ENCODE results near the gene NFYA.

Gene NFYA

GRCh38 chr6:41058783-41059181, 14.0 kb upstream of the NFYA start:
- TF ChIP-seq CTCF (IDR thresholded peaks at IDR 0.05; ENCODE audit: control insufficient read depth, insufficient read depth, low read depth, low read length, missing control alignments) = no peak
- no peak overlapping the region for H3K4me3 ChIP-seq (ENCODE audit: control insufficient read depth, low read depth, low read length)
- no peak for DNase-seq (ENCODE audit: low read depth)

GRCh38 chr6:41059556-41059955, 13.2 kb upstream of the NFYA start:
- no peak for DNase-seq (ENCODE audit: low read depth)
- TF ChIP-seq CTCF (IDR thresholded peaks at IDR 0.05; ENCODE audit: control insufficient read depth, insufficient read depth, low read depth, low read length, missing control alignments) = no peak

GRCh38 chr6:41061196-41061726, 11.5 kb upstream of the NFYA start:
- no peak for DNase-seq (ENCODE audit: low read depth)
- H3K4me3 ChIP-seq (ENCODE audit: control insufficient read depth, low read depth, low read length) = no peak overlapping the region
- TF ChIP-seq CTCF (IDR thresholded peaks at IDR 0.05; ENCODE audit: control insufficient read depth, insufficient read depth, low read depth, low read length, missing control alignments) = no peak

More at GRCh38 chr6:41059556-41059955, 13.2 kb upstream of the NFYA start:
- no peak overlapping the region for H3K4me3 ChIP-seq (ENCODE audit: control insufficient read depth, low read depth, low read length)

GRCh38 chr6:41062056-41062455, 10.7 kb upstream of the NFYA start:
- H3K4me3 ChIP-seq (ENCODE audit: control insufficient read depth, low read depth, low read length) = no peak overlapping the region
- DNase-seq (ENCODE audit: low read depth) = no peak
- no peak for TF ChIP-seq CTCF (IDR thresholded peaks at IDR 0.05; ENCODE audit: control insufficient read depth, insufficient read depth, low read depth, low read length, missing control alignments)

- no peak for DNase-seq (ENCODE audit: low read depth)
- no peak overlapping the region for H3K4me3 ChIP-seq (ENCODE audit: control insufficient read depth, low read depth, low read length)
- no peak for TF ChIP-seq CTCF (IDR thresholded peaks at IDR 0.05; ENCODE audit: control insufficient read depth, insufficient read depth, low read depth, low read length, missing control alignments)
These were observed 8.9 kb upstream of the NFYA start for GRCh38 chr6:41063884-41064285.

GRCh38 chr6:41064841-41065240, 7.9 kb upstream of the NFYA start:
- TF ChIP-seq CTCF (IDR thresholded peaks at IDR 0.05; ENCODE audit: control insufficient read depth, insufficient read depth, low read depth, low read length, missing control alignments) = no peak
- no peak overlapping the region for H3K4me3 ChIP-seq (ENCODE audit: control insufficient read depth, low read depth, low read length)
- no peak for DNase-seq (ENCODE audit: low read depth)

GRCh38 chr6:41065550-41066026, 7.2 kb upstream of the NFYA start:
- no peak for DNase-seq (ENCODE audit: low read depth)
- no peak overlapping the region for H3K4me3 ChIP-seq (ENCODE audit: control insufficient read depth, low read depth, low read length)
- no peak for TF ChIP-seq CTCF (IDR thresholded peaks at IDR 0.05; ENCODE audit: control insufficient read depth, insufficient read depth, low read depth, low read length, missing control alignments)

Measured in AG09309 (cell line).